H1 (cell line): Measurements from ENCODE around the gene ELMO3. TPM values are rescaled to one million over a fixed set of nuclear protein-coding genes. Genes with fewer than 3 reads are reported as not detected.

Experiments used
- CTCF ChIA-PET: fragments of 300-600 bp; sonication (Branson Sonifier 250); formaldehyde crosslinking; loops from one replicate; lab custom pipeline; 2021; ENCODE audit not compliant: partially characterized antibody; lab: Charles Lee
- POLR2A ChIA-PET: fragments of 300-600 bp; sonication (Branson Sonifier 250); formaldehyde crosslinking; loops from one replicate; lab custom pipeline; 2021; ENCODE audit warnings: inconsistent platforms; ENCODE audit not compliant: partially characterized antibody; lab: Charles Lee
- DNase-seq, 2 experiments: peaks; one replicate each; pipeline versions ENCODE4 v3.0.0 to v3.0.0-alpha.2; 2010 to 2022; ENCODE audit warnings: low spot score in 2 of 2, low read depth in 1 of 2, mixed read lengths in 1 of 2
- FAIRE-seq: peaks from 2 replicates; lab custom pipeline; 2011; peaks lifted over from hg19 to GRCh38; lab: Jason Lieb, UNC
- H2AFZ ChIP-seq: 2 replicates; pipeline ENCODE4 v1.8.1; 2012; ENCODE audit warnings: low read length, inconsistent platforms
- H2AK5ac ChIP-seq: 2 replicates; pipeline ENCODE4 v1.6.1; 2013; ENCODE audit warnings: low read depth, low read length
- H2BK120ac ChIP-seq: replicated peaks from 2 replicates; pipeline ENCODE3; 2013; ENCODE audit warnings: low read depth, low read length, inconsistent platforms
- H2BK12ac ChIP-seq: 2 replicates; pipeline ENCODE4 v1.6.1; 2013; ENCODE audit warnings: low read depth, low read length
- H2BK15ac ChIP-seq: 2 replicates; pipeline ENCODE4 v1.6.1; 2013; ENCODE audit warnings: low read length
- H2BK20ac ChIP-seq: 2 replicates; pipeline ENCODE4 v1.6.1; 2013; ENCODE audit warnings: low read length
- H2BK5ac ChIP-seq: 2 replicates; pipeline ENCODE4 v1.6.1; 2013; ENCODE audit warnings: low read depth, low read length
- H3K14ac ChIP-seq: 2 replicates; pipeline ENCODE4 v1.6.1; 2013; ENCODE audit warnings: inconsistent platforms; ENCODE audit not compliant: insufficient read length
- H3K18ac ChIP-seq: 2 replicates; pipeline ENCODE4 v1.6.1; 2013; ENCODE audit warnings: low read length; ENCODE audit errors: extremely low read depth
- H3K23ac ChIP-seq: 2 replicates; pipeline ENCODE4 v1.6.1; 2013; ENCODE audit warnings: inconsistent platforms; ENCODE audit not compliant: insufficient read length
- H3K23me2 ChIP-seq: 2 replicates; pipeline ENCODE4 v1.6.1; 2013; ENCODE audit warnings: low read depth, low read length
- H3K27ac ChIP-seq: 2 replicates; pipeline ENCODE4 v1.6.1; 2011; ENCODE audit warnings: low read depth, low read length, inconsistent platforms
- H3K27me3 ChIP-seq, 4 experiments: replicated peaks in 1 of 4; 1 replicate in 1 of 4; 2 replicates in 3 of 4; pipeline versions ENCODE4 v1.6.1 to v1.8.1; 2011 to 2013; ENCODE audit warnings: low read length in 3 of 4, mild to moderate bottlenecking in 3 of 4, inconsistent platforms in 2 of 4, mixed read lengths in 2 of 4, moderate library complexity in 1 of 4; ENCODE audit not compliant: control insufficient read depth in 3 of 4, insufficient read depth in 3 of 4; ENCODE audit errors: extremely low read depth in 1 of 4
- H3K36me3 ChIP-seq, 4 experiments: 2 replicates each; pipeline versions ENCODE4 v1.6.1 to v1.8.1; 2011 to 2013; ENCODE audit warnings: mild to moderate bottlenecking in 4 of 4, low read length in 3 of 4, moderate library complexity in 2 of 4, control low read depth in 1 of 4, inconsistent platforms in 1 of 4; ENCODE audit not compliant: insufficient read depth in 4 of 4, control insufficient read depth in 2 of 4
- H3K4ac ChIP-seq: replicated peaks from 2 replicates; pipeline ENCODE3; 2013; ENCODE audit warnings: low read length, low read depth, mixed read lengths, inconsistent platforms; ENCODE audit not compliant: insufficient read length
- H3K4me1 ChIP-seq, 4 experiments: replicated peaks in 1 of 4; 1 replicate in 1 of 4; 2 replicates in 3 of 4; pipeline versions ENCODE4 v1.6.1 to v1.8.1; 2011 to 2013; ENCODE audit warnings: low read length in 3 of 4, inconsistent platforms in 2 of 4, mixed read lengths in 1 of 4; ENCODE audit not compliant: insufficient read depth in 4 of 4, control insufficient read depth in 3 of 4
- H3K4me2 ChIP-seq, 2 experiments: 2 replicates each; pipeline versions ENCODE4 v1.6.1 to v1.8.1; 2011 to 2013; ENCODE audit warnings: low read depth in 2 of 2, low read length in 2 of 2, control low read depth in 1 of 2, inconsistent platforms in 1 of 2, mild to moderate bottlenecking in 1 of 2; ENCODE audit not compliant: insufficient read depth in 1 of 2
- H3K4me3 ChIP-seq, 4 experiments: fragments of 200-600, 300-600 bp in 1 of 4; sonication (generic), shearing (Covaris generic), sonication (Bioruptor Twin) in 1 of 4; 2 replicates each; pipeline versions ENCODE4 v1.5.1 to v1.8.1; 2011 to 2016; ENCODE audit warnings: low read length in 4 of 4, low read depth in 3 of 4, control low read depth in 2 of 4, inconsistent platforms in 2 of 4, mild to moderate bottlenecking in 2 of 4, mixed read lengths in 1 of 4, moderate library complexity in 1 of 4; ENCODE audit not compliant: insufficient read depth in 2 of 4; ENCODE audit errors: extremely low read depth in 1 of 4
- H3K56ac ChIP-seq: replicated peaks from 2 replicates; pipeline ENCODE3; 2013; ENCODE audit warnings: low read depth, mild to moderate bottlenecking, mixed read lengths, low read length, inconsistent platforms; ENCODE audit not compliant: insufficient read length
- H3K79me1 ChIP-seq: 2 replicates; pipeline ENCODE4 v1.6.1; 2013; ENCODE audit warnings: low read depth, low read length, control low read depth
- H3K79me2 ChIP-seq, 2 experiments: 2 replicates each; pipeline versions ENCODE4 v1.6.1 to v1.8.1; 2012 to 2013; ENCODE audit warnings: low read length in 2 of 2, mild to moderate bottlenecking in 2 of 2, inconsistent platforms in 1 of 2; ENCODE audit not compliant: insufficient read depth in 2 of 2, control insufficient read depth in 1 of 2
- H3K9ac ChIP-seq, 4 experiments: replicated peaks in 1 of 4; 1 replicate in 1 of 4; 2 replicates in 3 of 4; pipeline versions ENCODE4 v1.6.1 to v1.8.1; 2011 to 2013; ENCODE audit warnings: low read depth in 3 of 4, low read length in 3 of 4, control low read depth in 2 of 4, mild to moderate bottlenecking in 2 of 4, moderate library complexity in 2 of 4, inconsistent platforms in 1 of 4; ENCODE audit errors: extremely low read depth in 1 of 4
- H3K9me3 ChIP-seq, 2 experiments: 2 replicates each; pipeline versions ENCODE4 v1.6.1 to v1.8.1; 2012 to 2013; ENCODE audit warnings: mild to moderate bottlenecking in 2 of 2, moderate library complexity in 2 of 2, control low read depth in 1 of 2, inconsistent platforms in 1 of 2, low read depth in 1 of 2, low read length in 1 of 2, mixed read lengths in 1 of 2; ENCODE audit not compliant: insufficient read depth in 2 of 2
- H4K20me1 ChIP-seq, 2 experiments: replicated peaks in 1 of 2; 2 replicates each; pipeline versions ENCODE3 to v1.8.1; 2011 to 2013; ENCODE audit warnings: inconsistent platforms in 2 of 2, low read length in 2 of 2, mild to moderate bottlenecking in 1 of 2; ENCODE audit not compliant: insufficient read depth in 2 of 2, control insufficient read depth in 1 of 2
- H4K5ac ChIP-seq: 2 replicates; pipeline ENCODE4 v1.6.1; 2013; ENCODE audit warnings: low read length, low read depth, mixed read lengths, inconsistent platforms; ENCODE audit not compliant: insufficient read length
- H4K8ac ChIP-seq: 2 replicates; pipeline ENCODE4 v1.8.0; 2013; ENCODE audit warnings: mild to moderate bottlenecking, moderate library complexity, low read length, inconsistent platforms; ENCODE audit not compliant: insufficient read depth; ENCODE audit errors: extremely low read depth
- H4K91ac ChIP-seq: replicated peaks from 2 replicates; pipeline ENCODE3; 2013; ENCODE audit warnings: low read length, mixed read lengths, inconsistent platforms; ENCODE audit not compliant: insufficient read length
- BACH1 ChIP-seq: IDR thresholded peaks from 2 replicates; pipeline ENCODE4 v1.6.1; 2012; ENCODE audit warnings: low read length, improper control_type of control experiment
- KDM4A ChIP-seq: IDR thresholded peaks from one replicate; pipeline ENCODE4 v1.7.1; 2012; ENCODE audit warnings: low read depth, mild to moderate bottlenecking, moderate library complexity, low read length, inconsistent platforms; ENCODE audit not compliant: severe bottlenecking
- PHF8 ChIP-seq: fragments of 200-600 bp; sonication (generic); conservative IDR thresholded peaks from 2 replicates; pipeline ENCODE4 v1.7.1; 2012; ENCODE audit warnings: low read depth, mild to moderate bottlenecking, inconsistent platforms, low read length, moderate library complexity
- WGBS, 2 experiments: shearing (Covaris generic) in 1 of 2; methylation state at CpG; one replicate each; pipeline versions ENCODE4 v1.1.6 to v1.1.7; 2013 to 2015; ENCODE audit warnings: low lambda C conversion rate in 2 of 2, mixed read lengths in 2 of 2, inconsistent platforms in 1 of 2, low coverage in 1 of 2, missing lambda C conversion rate in 1 of 2; ENCODE audit not compliant: insufficient replicate concordance in 2 of 2, insufficient coverage in 1 of 2, insufficient read length in 1 of 2; ENCODE audit errors: extremely low coverage in 1 of 2, missing lambda C conversion rate in 1 of 2; 5-methylcytosine and 5-hydroxymethylcytosine counted together
- polyA plus RNA-seq, 7 experiments: library from polyadenylated mRNA; depleted of rRNA in 3 of 7; stranded (reverse) in 5 of 7; unstranded in 2 of 7; fragments of >200 nt in 5 of 7; fragments of 200-250 nt in 2 of 7; gene quantifications; 1 replicate in 5 of 7; 2 replicates in 1 of 7; 4 replicates in 1 of 7; pipeline versions ENCODE4 v1.2.1 to v1.2.3, GENCODE V29; 2011 to 2013; ENCODE audit warnings: missing spikeins in 2 of 7, mixed read lengths in 2 of 7
- total RNA-seq: library from RNA; stranded (reverse); fragmentation: NEBNext Ultra II Directional; extraction: Animal tissue kit (Norgen Biotek cat#: 25700); gene quantifications from 2 replicates; pipeline ENCODE4 v1.2.1, GENCODE V29; 2021

The ELMO3 gene
- total and polyA plus RNA-seq, 2 of the 8 experiments (the other 6 are each of a cell fraction or from before 2014, with no cell fraction given), result 9.6 to 10.9 TPM

GRCh38 chr16:67226295-67226803, 27.4 kb downstream of the ELMO3 start:
- no peaks in the 10 kb centered on the region; a peak in 4 of 7 replicates for H3K27me3 ChIP-seq
- H2BK120ac ChIP-seq, result no peak overlapping the region
- no peak for FAIRE-seq
- peaks cover 0 to 6% (median 3%) of the 10 kb centered on the region in 4 experiments; a peak in 3 of 7 replicates for H3K4me1 ChIP-seq
- H3K23ac ChIP-seq, result no peak overlapping the region
- H2AK5ac ChIP-seq, result no peak overlapping the region
- 18% methylated on average over 12 of the region's 12 CpGs; no CpG with 5 or more reads in 1 of the 2 experiments for WGBS, 2 experiments
- no peak overlapping the region for H4K5ac ChIP-seq
- H3K23me2 ChIP-seq, result peaks cover 5% of the 10 kb centered on the region
- H2AFZ ChIP-seq, result peak overlapping the region; percentile 74; the same call in 1 of the 2 replicates
- peak overlapping the region; percentile 83 to 96 (median 94) for H3K4me3 ChIP-seq
- DNase-seq, result no peak
- no peaks in the 10 kb centered on the region; the same call in 1 of the 2 replicates for H3K79me1 ChIP-seq
- no peak overlapping the region for H2BK5ac ChIP-seq
- H3K9me3 ChIP-seq, result no peaks in the 10 kb centered on the region
- POLR2A ChIA-PET, result interaction anchor here (0.5 to 2.7 kb wide), 11 partner anchors 9 to 176 kb away, joined by 3 to 22 read pairs (median 8); partner anchors contain the start of genes EXOC3L1 and FHOD1
- H3K14ac ChIP-seq, result no peak overlapping the region
- H4K8ac ChIP-seq, result no peak overlapping the region
- H3K4ac ChIP-seq, result no peak overlapping the region
- peaks cover 0 to 13% of the 10 kb centered on the region in 2 experiments; a peak in 2 of 4 replicates for H3K79me2 ChIP-seq
- no peak overlapping the region for H3K27ac ChIP-seq
- H3K9ac ChIP-seq, result no peak overlapping the region; a peak in 1 of 7 replicates
- no peak overlapping the region for H2BK12ac ChIP-seq
- peak overlapping the region; percentile 74 to 92 for H3K4me2 ChIP-seq
- peaks cover 3 to 10% of the 10 kb centered on the region in 2 experiments for H4K20me1 ChIP-seq
- H2BK20ac ChIP-seq, result no peak overlapping the region
- CTCF ChIA-PET, result interaction anchor here (0.7 to 3.9 kb wide), 17 partner anchors 8 to 248 kb away, joined by 3 to 25 read pairs (median 5); partner anchors contain the start of genes ELMO3 and NOL3
- TF ChIP-seq KDM4A, result peak; percentile 2
- TF ChIP-seq BACH1, result no peak
- 0 out of 2 replicates have a peak, but pooled peaks have one; percentile 10 for TF ChIP-seq PHF8
- no peak overlapping the region for H4K91ac ChIP-seq
- H2BK15ac ChIP-seq, result 0 out of 2 replicates have a peak overlapping the region, but pooled peaks have one; percentile 14
- H3K36me3 ChIP-seq, result peaks cover 15 to 31% (median 29%) of the 10 kb centered on the region in 4 experiments; a peak in 7 of 8 replicates
- no peak overlapping the region for H3K56ac ChIP-seq
- H3K18ac ChIP-seq, result no peak overlapping the region
